ENCODE data around the gene DMC1. TPM values are rescaled to one million over a fixed set of nuclear protein-coding genes. Genes with fewer than 3 reads are reported as not detected.

The DMC1 gene
- total and polyA plus RNA-seq, 10 of the 15 experiments (the other 5 are each of a cell fraction or from before 2014, with no cell fraction given) = 1.0 to 21.0 (median 4.5) TPM

DNA sequence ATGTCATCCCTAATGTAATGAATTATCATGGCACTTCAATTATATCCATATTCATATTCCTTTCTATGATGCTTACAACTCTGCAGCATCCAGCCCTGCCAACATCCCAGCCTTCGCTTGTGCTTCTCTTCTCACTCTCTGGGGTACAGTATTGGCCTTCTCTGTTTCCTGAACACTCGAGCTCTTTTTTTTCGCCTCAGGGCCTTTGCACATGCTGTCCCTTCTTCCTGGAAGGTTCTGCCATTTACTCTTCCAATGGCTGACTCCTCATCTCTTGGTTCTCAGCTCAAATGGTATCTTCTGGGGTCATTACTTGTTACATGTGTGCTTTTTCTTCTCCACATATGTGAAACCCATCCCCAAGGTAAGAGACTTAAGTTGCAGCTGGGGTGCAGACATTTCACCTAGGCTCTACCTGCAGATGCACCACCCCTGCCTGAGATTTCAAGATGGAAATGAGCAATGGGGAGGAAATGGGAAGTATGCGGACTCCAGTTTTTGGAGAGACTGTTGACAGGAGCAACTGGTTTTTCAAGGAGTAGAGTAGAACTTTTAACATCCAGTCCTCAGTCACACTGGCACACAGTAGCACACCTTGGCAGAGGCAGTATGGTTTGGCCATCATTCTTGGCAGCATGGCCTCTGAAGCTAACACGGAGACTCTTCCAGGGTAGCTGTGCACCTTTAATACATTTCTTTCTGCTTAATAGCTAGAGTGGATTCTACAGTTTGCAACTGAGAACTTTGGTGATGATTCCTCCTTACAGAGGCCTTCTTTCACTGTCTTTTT is 42.4 kb upstream of the DMC1 start:
- H3K9ac ChIP-seq (ENCODE audit: control insufficient read depth, insufficient read depth, low read length) = no peak overlapping the region
- no peak overlapping the region for H3K27ac ChIP-seq (ENCODE audit: control insufficient read depth, insufficient read depth)
- ATAC-seq (no peak), FAIRE-seq (no peak), DNase-seq (ENCODE audit: low read depth, low spot score) (no peak)
- ChIA-PET RAD21 (ENCODE audit: unreplicated experiment) (no interaction called here), CTCF (interaction anchor here (1.0 kb wide), 1 partner anchor 560 kb away, joined by 3 read pairs; no protein-coding TSS in a partner anchor), POLR2A (no interaction called here), SMC1A (ENCODE audit: uncharacterized antibody, unreplicated experiment) (no interaction called here)
- H3K36me3 ChIP-seq (ENCODE audit: control insufficient read depth in 2 of 2, insufficient read depth in 2 of 2, low read length in 1 of 2) = no peaks in the 10 kb centered on the region
- no peak overlapping the region for H2AFZ ChIP-seq (ENCODE audit: control insufficient read depth, low read depth, low read length)
- WGBS (ENCODE audit: insufficient coverage, insufficient replicate concordance, low lambda C conversion rate, missing lambda C conversion rate) = 59% methylated on average over 5 of the region's 5 CpGs
- H3K4me1 ChIP-seq (ENCODE audit: control insufficient read depth, insufficient read depth, low read length) = no peaks in the 10 kb centered on the region
- H3K27me3 ChIP-seq (replicated peaks in 1 of 2; ENCODE audit: control insufficient read depth in 2 of 2, insufficient read depth in 2 of 2, low read length in 1 of 2) = no peaks in the 10 kb centered on the region
- no peak overlapping the region for H3K4me3 ChIP-seq
- H3K9me3 ChIP-seq (replicated peaks; ENCODE audit: control insufficient read depth, insufficient read depth, low read length) = no peaks in the 10 kb centered on the region
- H3K79me2 ChIP-seq (ENCODE audit: control insufficient read depth, insufficient read depth, low read length) = no peaks in the 10 kb centered on the region
- intact Hi-C loops (cut with micrococcal nuclease; ENCODE audit: unreplicated experiment) = no loop called here
- in situ Hi-C loops (cut with MboI) = no loop called here
- BruUV-seq (replicated peaks) = no TSS peak
- no peaks in the 10 kb centered on the region for H4K20me1 ChIP-seq (ENCODE audit: control insufficient read depth, insufficient read depth)
- H3K4me2 ChIP-seq (ENCODE audit: control insufficient read depth, insufficient read depth) = no peak overlapping the region
- no peak for TF ChIP-seq NFIC (IDR thresholded peaks at IDR 0.05; ENCODE audit: low read depth, low read length)
- TF ChIP-seq STAT3 (IDR thresholded peaks at IDR 0.05; ENCODE audit: low read depth, low read length) = no peak
- TF ChIP-seq FOXK2 (IDR thresholded peaks at IDR 0.05) = no peak
- TF ChIP-seq, protein P1, sequence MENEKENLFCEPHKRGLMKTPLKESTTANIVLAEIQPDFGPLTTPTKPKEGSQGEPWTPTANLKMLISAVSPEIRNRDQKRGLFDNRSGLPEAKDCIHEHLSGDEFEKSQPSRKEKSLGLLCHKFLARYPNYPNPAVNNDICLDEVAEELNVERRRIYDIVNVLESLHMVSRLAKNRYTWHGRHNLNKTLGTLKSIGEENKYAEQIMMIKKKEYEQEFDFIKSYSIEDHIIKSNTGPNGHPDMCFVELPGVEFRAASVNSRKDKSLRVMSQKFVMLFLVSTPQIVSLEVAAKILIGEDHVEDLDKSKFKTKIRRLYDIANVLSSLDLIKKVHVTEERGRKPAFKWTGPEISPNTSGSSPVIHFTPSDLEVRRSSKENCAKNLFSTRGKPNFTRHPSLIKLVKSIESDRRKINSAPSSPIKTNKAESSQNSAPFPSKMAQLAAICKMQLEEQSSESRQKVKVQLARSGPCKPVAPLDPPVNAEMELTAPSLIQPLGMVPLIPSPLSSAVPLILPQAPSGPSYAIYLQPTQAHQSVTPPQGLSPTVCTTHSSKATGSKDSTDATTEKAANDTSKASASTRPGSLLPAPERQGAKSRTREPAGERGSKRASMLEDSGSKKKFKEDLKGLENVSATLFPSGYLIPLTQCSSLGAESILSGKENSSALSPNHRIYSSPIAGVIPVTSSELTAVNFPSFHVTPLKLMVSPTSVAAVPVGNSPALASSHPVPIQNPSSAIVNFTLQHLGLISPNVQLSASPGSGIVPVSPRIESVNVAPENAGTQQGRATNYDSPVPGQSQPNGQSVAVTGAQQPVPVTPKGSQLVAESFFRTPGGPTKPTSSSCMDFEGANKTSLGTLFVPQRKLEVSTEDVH (IDR thresholded peaks at IDR 0.05; ENCODE audit: low read depth, partially characterized antibody) = no peak
- TF ChIP-seq CBX3 (IDR thresholded peaks at IDR 0.05; ENCODE audit: borderline replicate concordance, low read depth) = no peak
- TF ChIP-seq, protein P2, sequence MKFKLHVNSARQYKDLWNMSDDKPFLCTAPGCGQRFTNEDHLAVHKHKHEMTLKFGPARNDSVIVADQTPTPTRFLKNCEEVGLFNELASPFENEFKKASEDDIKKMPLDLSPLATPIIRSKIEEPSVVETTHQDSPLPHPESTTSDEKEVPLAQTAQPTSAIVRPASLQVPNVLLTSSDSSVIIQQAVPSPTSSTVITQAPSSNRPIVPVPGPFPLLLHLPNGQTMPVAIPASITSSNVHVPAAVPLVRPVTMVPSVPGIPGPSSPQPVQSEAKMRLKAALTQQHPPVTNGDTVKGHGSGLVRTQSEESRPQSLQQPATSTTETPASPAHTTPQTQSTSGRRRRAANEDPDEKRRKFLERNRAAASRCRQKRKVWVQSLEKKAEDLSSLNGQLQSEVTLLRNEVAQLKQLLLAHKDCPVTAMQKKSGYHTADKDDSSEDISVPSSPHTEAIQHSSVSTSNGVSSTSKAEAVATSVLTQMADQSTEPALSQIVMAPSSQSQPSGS (IDR thresholded peaks at IDR 0.05; ENCODE audit: low read length) = no peak
- TF ChIP-seq, protein P3, sequence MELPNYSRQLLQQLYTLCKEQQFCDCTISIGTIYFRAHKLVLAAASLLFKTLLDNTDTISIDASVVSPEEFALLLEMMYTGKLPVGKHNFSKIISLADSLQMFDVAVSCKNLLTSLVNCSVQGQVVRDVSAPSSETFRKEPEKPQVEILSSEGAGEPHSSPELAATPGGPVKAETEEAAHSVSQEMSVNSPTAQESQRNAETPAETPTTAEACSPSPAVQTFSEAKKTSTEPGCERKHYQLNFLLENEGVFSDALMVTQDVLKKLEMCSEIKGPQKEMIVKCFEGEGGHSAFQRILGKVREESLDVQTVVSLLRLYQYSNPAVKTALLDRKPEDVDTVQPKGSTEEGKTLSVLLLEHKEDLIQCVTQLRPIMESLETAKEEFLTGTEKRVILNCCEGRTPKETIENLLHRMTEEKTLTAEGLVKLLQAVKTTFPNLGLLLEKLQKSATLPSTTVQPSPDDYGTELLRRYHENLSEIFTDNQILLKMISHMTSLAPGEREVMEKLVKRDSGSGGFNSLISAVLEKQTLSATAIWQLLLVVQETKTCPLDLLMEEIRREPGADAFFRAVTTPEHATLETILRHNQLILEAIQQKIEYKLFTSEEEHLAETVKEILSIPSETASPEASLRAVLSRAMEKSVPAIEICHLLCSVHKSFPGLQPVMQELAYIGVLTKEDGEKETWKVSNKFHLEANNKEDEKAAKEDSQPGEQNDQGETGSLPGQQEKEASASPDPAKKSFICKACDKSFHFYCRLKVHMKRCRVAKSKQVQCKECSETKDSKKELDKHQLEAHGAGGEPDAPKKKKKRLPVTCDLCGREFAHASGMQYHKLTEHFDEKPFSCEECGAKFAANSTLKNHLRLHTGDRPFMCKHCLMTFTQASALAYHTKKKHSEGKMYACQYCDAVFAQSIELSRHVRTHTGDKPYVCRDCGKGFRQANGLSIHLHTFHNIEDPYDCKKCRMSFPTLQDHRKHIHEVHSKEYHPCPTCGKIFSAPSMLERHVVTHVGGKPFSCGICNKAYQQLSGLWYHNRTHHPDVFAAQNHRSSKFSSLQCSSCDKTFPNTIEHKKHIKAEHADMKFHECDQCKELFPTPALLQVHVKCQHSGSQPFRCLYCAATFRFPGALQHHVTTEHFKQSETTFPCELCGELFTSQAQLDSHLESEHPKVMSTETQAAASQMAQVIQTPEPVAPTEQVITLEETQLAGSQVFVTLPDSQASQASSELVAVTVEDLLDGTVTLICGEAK (IDR thresholded peaks at IDR 0.05; ENCODE audit: borderline replicate concordance) = no peak
- TF ChIP-seq POU2F2 (IDR thresholded peaks at IDR 0.05; ENCODE audit: borderline replicate concordance, low read depth, low read length) = no peak
- TF ChIP-seq, protein P4, sequence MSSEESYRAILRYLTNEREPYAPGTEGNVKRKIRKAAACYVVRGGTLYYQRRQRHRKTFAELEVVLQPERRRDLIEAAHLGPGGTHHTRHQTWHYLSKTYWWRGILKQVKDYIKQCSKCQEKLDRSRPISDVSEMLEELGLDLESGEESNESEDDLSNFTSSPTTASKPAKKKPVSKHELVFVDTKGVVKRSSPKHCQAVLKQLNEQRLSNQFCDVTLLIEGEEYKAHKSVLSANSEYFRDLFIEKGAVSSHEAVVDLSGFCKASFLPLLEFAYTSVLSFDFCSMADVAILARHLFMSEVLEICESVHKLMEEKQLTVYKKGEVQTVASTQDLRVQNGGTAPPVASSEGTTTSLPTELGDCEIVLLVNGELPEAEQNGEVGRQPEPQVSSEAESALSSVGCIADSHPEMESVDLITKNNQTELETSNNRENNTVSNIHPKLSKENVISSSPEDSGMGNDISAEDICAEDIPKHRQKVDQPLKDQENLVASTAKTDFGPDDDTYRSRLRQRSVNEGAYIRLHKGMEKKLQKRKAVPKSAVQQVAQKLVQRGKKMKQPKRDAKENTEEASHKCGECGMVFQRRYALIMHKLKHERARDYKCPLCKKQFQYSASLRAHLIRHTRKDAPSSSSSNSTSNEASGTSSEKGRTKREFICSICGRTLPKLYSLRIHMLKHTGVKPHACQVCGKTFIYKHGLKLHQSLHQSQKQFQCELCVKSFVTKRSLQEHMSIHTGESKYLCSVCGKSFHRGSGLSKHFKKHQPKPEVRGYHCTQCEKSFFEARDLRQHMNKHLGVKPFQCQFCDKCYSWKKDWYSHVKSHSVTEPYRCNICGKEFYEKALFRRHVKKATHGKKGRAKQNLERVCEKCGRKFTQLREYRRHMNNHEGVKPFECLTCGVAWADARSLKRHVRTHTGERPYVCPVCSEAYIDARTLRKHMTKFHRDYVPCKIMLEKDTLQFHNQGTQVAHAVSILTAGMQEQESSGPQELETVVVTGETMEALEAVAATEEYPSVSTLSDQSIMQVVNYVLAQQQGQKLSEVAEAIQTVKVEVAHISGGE (CRISPR knock-in tag; IDR thresholded peaks at IDR 0.05) = no peak
- TF ChIP-seq ETV6 (conservative IDR thresholded peaks at IDR 0.05 in 1 of 2, IDR thresholded peaks at IDR 0.05 in 1 of 2; ENCODE audit: borderline replicate concordance in 1 of 2, low read depth in 1 of 2) = no peak
- TF ChIP-seq STAT1 (conservative IDR thresholded peaks at IDR 0.05) = no peak

Data from GM12878 (cell line).